Choroid plexus epithelial cell (primary cell): ENCODE measurements around the gene TSPAN5.
"Not testable (repeated sequence)": the region's sequence is repeated elsewhere in the genome, so short reads cannot be mapped to it uniquely, and the experiment has no call there.

Experiments
- DNase-seq: peaks from one replicate; pipeline ENCODE4 v3.0.0-alpha.2; 2010; ENCODE audit warnings: low read depth
- H3K4me3 ChIP-seq: 2 replicates; pipeline ENCODE4 v1.5.1; 2011; ENCODE audit warnings: low read depth, mild to moderate bottlenecking, control low read depth, low read length, moderate library complexity
- TF ChIP-seq, protein P1 (sequence below): conservative IDR thresholded peaks from 2 replicates; pipeline ENCODE4 v1.5.1; 2011; ENCODE audit warnings: low read depth, mild to moderate bottlenecking, control low read depth, inconsistent platforms, low read length, moderate library complexity

TSPAN5 gene

GRCh38 chr4:98544818-98545414 is 113.5 kb downstream of the TSPAN5 start:
- TF ChIP-seq, protein P1, sequence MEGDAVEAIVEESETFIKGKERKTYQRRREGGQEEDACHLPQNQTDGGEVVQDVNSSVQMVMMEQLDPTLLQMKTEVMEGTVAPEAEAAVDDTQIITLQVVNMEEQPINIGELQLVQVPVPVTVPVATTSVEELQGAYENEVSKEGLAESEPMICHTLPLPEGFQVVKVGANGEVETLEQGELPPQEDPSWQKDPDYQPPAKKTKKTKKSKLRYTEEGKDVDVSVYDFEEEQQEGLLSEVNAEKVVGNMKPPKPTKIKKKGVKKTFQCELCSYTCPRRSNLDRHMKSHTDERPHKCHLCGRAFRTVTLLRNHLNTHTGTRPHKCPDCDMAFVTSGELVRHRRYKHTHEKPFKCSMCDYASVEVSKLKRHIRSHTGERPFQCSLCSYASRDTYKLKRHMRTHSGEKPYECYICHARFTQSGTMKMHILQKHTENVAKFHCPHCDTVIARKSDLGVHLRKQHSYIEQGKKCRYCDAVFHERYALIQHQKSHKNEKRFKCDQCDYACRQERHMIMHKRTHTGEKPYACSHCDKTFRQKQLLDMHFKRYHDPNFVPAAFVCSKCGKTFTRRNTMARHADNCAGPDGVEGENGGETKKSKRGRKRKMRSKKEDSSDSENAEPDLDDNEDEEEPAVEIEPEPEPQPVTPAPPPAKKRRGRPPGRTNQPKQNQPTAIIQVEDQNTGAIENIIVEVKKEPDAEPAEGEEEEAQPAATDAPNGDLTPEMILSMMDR: no peak
- DNase-seq: no peak

DNA sequence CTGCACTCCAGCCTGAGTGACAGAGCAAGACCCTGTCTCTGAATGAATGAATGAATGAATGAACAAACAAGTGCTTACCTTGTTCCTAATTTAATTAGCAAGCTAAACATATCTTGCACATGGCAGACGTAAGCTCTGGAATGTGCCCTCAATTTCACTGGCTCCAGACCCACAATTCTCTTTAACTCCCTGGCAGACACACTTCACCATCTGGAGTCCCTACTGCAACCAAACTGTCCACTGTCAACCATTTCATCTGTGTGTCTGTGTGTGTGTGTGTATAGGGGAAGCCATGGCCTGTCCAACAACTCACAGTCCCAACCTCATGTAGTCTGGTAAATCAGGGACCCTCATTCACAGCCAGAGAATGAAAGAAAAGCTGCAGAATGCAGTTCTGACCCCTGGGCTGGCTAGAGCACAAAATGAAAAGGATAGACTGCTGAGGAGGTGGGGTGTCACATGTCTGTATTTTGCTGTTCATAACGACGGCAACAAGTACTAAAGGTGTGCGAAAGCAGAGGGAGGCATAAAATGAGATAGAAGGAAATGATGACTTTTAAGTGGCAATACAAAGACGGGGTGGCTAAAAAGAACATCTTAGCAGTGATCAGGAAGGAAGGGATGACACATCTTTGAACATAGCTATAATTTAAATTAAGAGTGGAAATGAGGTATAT is 114.1 kb downstream of the TSPAN5 start:
- no peak for DNase-seq
- TF ChIP-seq, protein P1: no peak
- H3K4me3 ChIP-seq: no peak overlapping the region

More at GRCh38 chr4:98544818-98545414, 113.5 kb downstream of the TSPAN5 start:
- H3K4me3 ChIP-seq: no peak overlapping the region

DNA sequence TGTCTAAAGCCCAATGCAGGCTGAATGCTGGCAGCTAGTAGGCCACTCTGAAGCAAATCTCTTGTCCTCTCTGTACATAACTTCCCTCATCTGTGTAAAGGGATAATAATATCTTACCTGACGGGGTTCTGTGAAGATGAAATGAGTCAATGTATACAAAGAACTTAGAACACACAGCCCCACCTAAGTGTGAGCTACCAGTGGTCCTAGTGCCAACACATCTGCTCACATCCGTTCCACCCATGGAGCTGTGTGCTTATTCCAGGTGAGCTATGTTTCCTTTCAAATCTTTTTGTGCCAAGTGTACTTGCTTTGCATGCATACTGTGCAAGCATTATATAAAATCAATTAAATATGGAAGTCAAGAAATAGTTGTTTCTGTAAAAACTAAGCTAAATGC is 116.4 kb downstream of the TSPAN5 start:
- TF ChIP-seq, protein P1: no peak
- no peak overlapping the region for H3K4me3 ChIP-seq
- DNase-seq: no peak

DNA sequence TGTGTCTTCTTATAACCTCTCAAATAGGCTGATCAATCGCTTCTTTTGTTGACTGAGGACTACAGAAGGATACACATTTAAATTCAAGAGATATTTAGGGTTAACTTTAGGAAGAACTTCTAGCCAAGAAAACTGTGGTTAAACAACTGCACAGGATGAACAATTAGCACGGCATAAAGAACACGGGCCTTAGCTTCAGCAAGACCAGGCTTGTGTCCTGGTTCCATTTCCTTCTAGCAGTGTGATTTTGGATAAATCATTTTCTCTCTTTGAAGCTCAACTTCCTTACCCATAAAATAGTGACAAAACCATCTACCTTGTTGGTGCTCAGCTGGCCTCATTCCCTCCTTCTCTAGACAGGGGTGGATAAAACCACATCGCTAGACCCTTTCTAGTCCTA is 117.6 kb downstream of the TSPAN5 start:
- no peak overlapping the region for H3K4me3 ChIP-seq
- TF ChIP-seq, protein P1: no peak
- no peak for DNase-seq

DNA sequence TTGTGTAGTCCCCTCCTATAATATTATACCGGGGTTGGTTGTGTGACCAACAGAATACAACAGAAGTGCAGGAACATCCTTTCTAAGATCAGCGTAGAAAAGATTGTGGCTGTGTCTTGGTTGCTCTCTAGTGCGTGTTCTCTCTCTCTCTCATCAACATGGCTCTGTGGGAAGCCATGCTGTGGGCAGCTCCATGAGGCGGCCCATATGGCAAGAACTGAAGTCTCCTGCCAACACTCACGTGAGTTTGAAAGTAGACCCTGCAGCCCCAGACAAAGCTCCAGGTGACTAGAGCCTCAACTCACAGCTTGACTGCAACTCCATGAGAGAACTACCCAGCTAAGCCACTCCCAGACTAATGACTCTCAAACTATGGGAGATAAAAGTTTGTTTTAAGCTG is 118.7 kb downstream of the TSPAN5 start:
- H3K4me3 ChIP-seq: no peak overlapping the region
- no peak for DNase-seq

GRCh38 chr4:98539299-98539698 is 119.1 kb downstream of the TSPAN5 start:
- TF ChIP-seq, protein P1: no peak
- DNase-seq: no peak
- no peak overlapping the region for H3K4me3 ChIP-seq

More for the DNA sequence above, 118.7 kb downstream of the TSPAN5 start:
- TF ChIP-seq, protein P1: no peak

- TF ChIP-seq, protein P1: no peak
- no peak for DNase-seq
- no peak overlapping the region for H3K4me3 ChIP-seq
These were observed 121.8 kb downstream of the TSPAN5 start for GRCh38 chr4:98536631-98537030.

DNA sequence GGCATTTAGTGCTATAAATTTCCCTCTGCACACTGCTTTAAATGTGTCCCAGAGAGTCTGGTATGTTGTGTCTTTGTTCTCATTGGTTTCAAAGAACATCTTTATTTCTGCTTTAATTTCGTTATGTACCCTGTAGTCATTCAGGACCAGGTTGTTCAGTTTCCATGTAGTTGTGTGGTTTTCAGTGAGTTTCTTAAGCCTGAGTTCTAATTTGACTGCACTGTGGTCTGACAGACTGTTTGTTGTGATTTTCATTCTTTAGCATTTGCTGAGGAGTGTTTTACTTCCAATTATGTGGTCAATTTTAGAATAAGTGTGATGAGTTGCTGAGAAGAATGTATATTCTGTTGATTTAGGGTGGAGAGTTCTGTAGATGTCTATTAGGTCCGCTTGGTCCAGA is 124.3 kb downstream of the TSPAN5 start:
- DNase-seq, H3K4me3 ChIP-seq: not testable (repeated sequence)
